AG09319 (cell line): Measurements from ENCODE around the gene SCML1.

Experiments used
- DNase-seq: peaks from one replicate; pipeline ENCODE4 v3.0.0-alpha.2; 2010; ENCODE audit warnings: low read depth; ENCODE audit errors: extremely low read depth
- CTCF ChIP-seq: IDR thresholded peaks from 2 replicates; pipeline ENCODE4 v1.5.1; 2011; ENCODE audit warnings: low read depth, mild to moderate bottlenecking, inconsistent platforms, low read length, moderate library complexity

The SCML1 gene

GRCh38 chrX:17719711-17720110 is 17.6 kb upstream of the SCML1 start:
- TF ChIP-seq CTCF = no peak
- DNase-seq = no peak

GRCh38 chrX:17721715-17722114 is 15.6 kb upstream of the SCML1 start:
- TF ChIP-seq CTCF = no peak

GRCh38 chrX:17725181-17725580 is 12.1 kb upstream of the SCML1 start:
- no peak for TF ChIP-seq CTCF
- no peak for DNase-seq

More at GRCh38 chrX:17721715-17722114, 15.6 kb upstream of the SCML1 start:
- no peak for DNase-seq

- DNase-seq = no peak
- TF ChIP-seq CTCF = no peak
Measured at GRCh38 chrX:17732138-17732783, 5.0 kb upstream of the SCML1 start.

GRCh38 chrX:17735406-17735805 is 1.9 kb upstream of the SCML1 start:
- TF ChIP-seq CTCF = no peak
- DNase-seq = no peak

GRCh38 chrX:17736478-17736855 is 826 bp upstream of the SCML1 start:
- TF ChIP-seq CTCF = no peak
- no peak for DNase-seq

GRCh38 chrX:17737710-17737985 is 355 bp downstream of the SCML1 start:
- DNase-seq = no peak
- TF ChIP-seq CTCF = no peak
